Loucy (cell line): ENCODE data around the gene GJA3.

Source experiments
- H2AFZ ChIP-seq: fragments of 200-600 bp; sonication (generic); 2 replicates; pipeline ENCODE4 v1.6.0; 2016; ENCODE audit warnings: antibody characterized with exemption, mild to moderate bottlenecking, low read length, moderate library complexity
- H3F3A ChIP-seq: fragments of 200-600 bp; 2 replicates; pipeline ENCODE4 v1.6.0; 2016; ENCODE audit warnings: antibody characterized with exemption, low read depth, mild to moderate bottlenecking
- H3K27me3 ChIP-seq: fragments of 200-600 bp; sonication (generic); 2 replicates; pipeline ENCODE4 v1.6.1; 2014; ENCODE audit warnings: low read length, mild to moderate bottlenecking; ENCODE audit not compliant: insufficient read depth, poor library complexity, severe bottlenecking
- H3K36me3 ChIP-seq: fragments of 200-600 bp; sonication (generic); 2 replicates; pipeline ENCODE4 v1.6.1; 2016; ENCODE audit warnings: low read length; ENCODE audit not compliant: insufficient read depth
- H3K4me1 ChIP-seq: fragments of 200-600 bp; sonication (generic); 2 replicates; pipeline ENCODE4 v1.5.1; 2014; ENCODE audit warnings: low read length, mild to moderate bottlenecking; ENCODE audit not compliant: insufficient read depth, poor library complexity, severe bottlenecking
- H3K4me2 ChIP-seq: fragments of 200-600 bp; sonication (generic); 2 replicates; pipeline ENCODE4 v1.6.0; 2014; ENCODE audit warnings: antibody characterized with exemption, low read length, low read depth, mild to moderate bottlenecking; ENCODE audit not compliant: poor library complexity, severe bottlenecking
- H3K4me3 ChIP-seq: fragments of 200-600 bp; sonication (generic); 2 replicates; pipeline ENCODE4 v1.5.1; 2014; ENCODE audit warnings: low read length, mild to moderate bottlenecking, mixed read lengths; ENCODE audit not compliant: poor library complexity, severe bottlenecking
- H3K79me2 ChIP-seq: fragments of 200-600 bp; sonication (generic); 2 replicates; pipeline ENCODE4 v1.6.1; 2014; ENCODE audit warnings: low read length; ENCODE audit not compliant: insufficient read depth
- H3K9ac ChIP-seq: fragments of 200-600 bp; sonication (generic); 2 replicates; pipeline ENCODE4 v1.6.0; 2014; ENCODE audit warnings: mild to moderate bottlenecking, low read depth, low read length, moderate library complexity; ENCODE audit not compliant: poor library complexity, severe bottlenecking
- H3K9me2 ChIP-seq: fragments of 200-600 bp; sonication (generic); replicated peaks from 2 replicates; pipeline ENCODE4 v1.6.1; 2016; ENCODE audit warnings: low read depth, low read length, mixed read lengths
- H3K9me3 ChIP-seq: fragments of 200-600 bp; sonication (generic); 2 replicates; pipeline ENCODE4 v1.6.1; 2014; ENCODE audit warnings: mild to moderate bottlenecking, antibody characterized with exemption, low read length, low read depth; ENCODE audit not compliant: insufficient read depth
- H4K20me1 ChIP-seq: fragments of 200-600 bp; sonication (generic); 2 replicates; pipeline ENCODE4 v1.6.0; 2014; ENCODE audit warnings: antibody characterized with exemption, low read length, mild to moderate bottlenecking; ENCODE audit not compliant: insufficient read depth, poor library complexity, severe bottlenecking
- CTCF ChIP-seq: fragments of 200-600 bp; sonication (generic); conservative IDR thresholded peaks from 2 replicates; pipeline ENCODE4 v1.5.1; 2014; ENCODE audit warnings: mild to moderate bottlenecking, antibody characterized with exemption, low read length
- EZH2phosphoT487 ChIP-seq: fragments of 200-600 bp; IDR thresholded peaks from 2 replicates; pipeline ENCODE4 v1.6.1; 2018; ENCODE audit warnings: antibody characterized with exemption, mild to moderate bottlenecking, moderate library complexity, borderline replicate concordance

Gene GJA3

GRCh38 chr13:20206065-20206697 is 45.3 kb upstream of the GJA3 start:
- Histone ChIP-seq H4K20me1 (no peaks in the 10 kb centered on the region), H3F3A (no peaks in the 10 kb centered on the region), H3K9me3 (no peaks in the 10 kb centered on the region), H3K4me3 (no peak overlapping the region), H3K79me2 (no peaks in the 10 kb centered on the region), H3K9ac (no peak overlapping the region), H2AFZ (no peak overlapping the region), H3K36me3 (no peaks in the 10 kb centered on the region), H3K4me2 (no peak overlapping the region), H3K27me3 (no peaks in the 10 kb centered on the region), H3K9me2 (no peaks in the 10 kb centered on the region), H3K4me1 (no peaks in the 10 kb centered on the region)
- TF ChIP-seq CTCF = 0 out of 2 replicates have a peak, but pooled peaks have one; percentile 23
- no peak for TF ChIP-seq EZH2phosphoT487

- H3K36me3 ChIP-seq = no peaks in the 10 kb centered on the region
- H3K4me3 ChIP-seq = no peak overlapping the region
- H3K9me2 ChIP-seq = no peaks in the 10 kb centered on the region
- H3F3A ChIP-seq = no peaks in the 10 kb centered on the region
- no peaks in the 10 kb centered on the region for H3K27me3 ChIP-seq
- H2AFZ ChIP-seq = no peak overlapping the region
- H3K4me1 ChIP-seq = no peaks in the 10 kb centered on the region
- no peaks in the 10 kb centered on the region for H3K9me3 ChIP-seq
- no peak overlapping the region for H3K4me2 ChIP-seq
- H3K9ac ChIP-seq = no peak overlapping the region
- no peak for TF ChIP-seq CTCF
- no peak for TF ChIP-seq EZH2phosphoT487
- no peaks in the 10 kb centered on the region for H3K79me2 ChIP-seq
- no peaks in the 10 kb centered on the region for H4K20me1 ChIP-seq
Observed at GRCh38 chr13:20198781-20199180, 37.9 kb upstream of the GJA3 start.

GRCh38 chr13:20197361-20197834 is 36.5 kb upstream of the GJA3 start:
- Histone ChIP-seq H3K4me2 (no peak overlapping the region), H3K4me1 (no peaks in the 10 kb centered on the region), H3K4me3 (no peak overlapping the region), H3K9me3 (no peaks in the 10 kb centered on the region), H2AFZ (peak overlapping the region; percentile 38; the same call in 1 of the 2 replicates), H3F3A (no peaks in the 10 kb centered on the region), H3K27me3 (no peaks in the 10 kb centered on the region), H3K9ac (no peak overlapping the region), H3K36me3 (no peaks in the 10 kb centered on the region), H3K79me2 (no peaks in the 10 kb centered on the region), H3K9me2 (no peaks in the 10 kb centered on the region), H4K20me1 (no peaks in the 10 kb centered on the region)
- TF ChIP-seq CTCF (peak; percentile 54), EZH2phosphoT487 (no peak)
